Subcutaneous abdominal adipose tissue (tissue), 5 donors: Measurements from ENCODE around the gene C22orf42.
"Not testable (repeated sequence)": the region's sequence is repeated elsewhere in the genome, so short reads cannot be mapped to it uniquely, and the experiment has no call there.

Experiments used
- H3K27ac ChIP-seq: one replicate; pipeline ENCODE4 v1.7.0; 2013; ENCODE audit warnings: low read depth, mild to moderate bottlenecking, inconsistent platforms, low read length, moderate library complexity
- H3K27me3 ChIP-seq, 5 donors: one replicate each; pipeline ENCODE4 v1.7.0; 2013; ENCODE audit warnings: low read length in 5 of 5, inconsistent platforms in 1 of 5; ENCODE audit not compliant: control insufficient read depth in 5 of 5, insufficient read depth in 4 of 5
- H3K36me3 ChIP-seq, 5 donors: one replicate each; pipeline ENCODE4 v1.7.0; 2013; ENCODE audit warnings: low read length in 5 of 5; ENCODE audit not compliant: control insufficient read depth in 5 of 5, insufficient read depth in 5 of 5
- H3K4me1 ChIP-seq, 5 donors: one replicate each; pipeline ENCODE4 v1.7.0; 2013; ENCODE audit warnings: low read length in 5 of 5, mild to moderate bottlenecking in 3 of 5, moderate library complexity in 1 of 5; ENCODE audit not compliant: control insufficient read depth in 5 of 5, insufficient read depth in 5 of 5
- H3K4me3 ChIP-seq, 5 donors: one replicate each; pipeline ENCODE4 v1.7.0; 2013; ENCODE audit warnings: low read length in 5 of 5, low read depth in 1 of 5
- H3K9ac ChIP-seq, 5 donors: one replicate each; pipeline ENCODE4 v1.7.0; 2013; ENCODE audit warnings: low read length in 5 of 5, mild to moderate bottlenecking in 4 of 5, moderate library complexity in 3 of 5
- H3K9me3 ChIP-seq, 5 donors: one replicate each; pipeline ENCODE4 v1.7.0; 2013; ENCODE audit warnings: low read length in 5 of 5; ENCODE audit not compliant: control insufficient read depth in 5 of 5
- donor health status: healthy.
- donor health status: healthy.
- donor health status: healthy.
- donor health status: healthy.
- donor health status: healthy.

The C22orf42 gene

DNA sequence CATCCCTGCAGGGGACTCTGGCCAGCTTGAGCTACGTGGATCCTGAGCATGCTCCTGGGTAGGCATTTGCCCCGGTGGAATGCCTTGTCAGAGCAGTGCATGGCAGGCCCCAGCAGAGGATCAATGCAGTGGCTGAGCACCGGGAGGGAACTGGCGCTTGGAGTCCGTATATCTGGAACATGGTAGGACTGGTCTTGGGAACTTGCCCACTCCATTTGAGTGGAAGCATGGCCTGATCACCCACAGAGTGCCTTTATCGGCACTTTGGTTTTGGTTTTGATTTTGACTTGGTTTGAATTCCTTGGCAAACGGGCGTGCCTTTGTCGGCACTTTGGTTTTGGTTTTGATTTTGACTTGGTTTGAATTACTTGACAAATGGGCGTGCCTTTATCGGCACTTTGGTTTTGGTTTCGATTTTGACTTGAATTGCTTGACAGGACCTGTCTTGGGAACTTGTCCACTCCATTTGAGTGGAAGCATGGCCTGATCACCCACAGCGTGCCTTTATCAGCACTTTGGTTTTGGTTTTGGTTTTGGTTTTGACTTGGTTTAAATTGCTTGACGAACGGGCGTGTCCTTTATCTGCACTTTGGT lies 21.3 kb downstream of the C22orf42 start:
- not testable (repeated sequence) for H3K9me3 ChIP-seq, H3K27me3 ChIP-seq, H3K9ac ChIP-seq, H3K4me1 ChIP-seq, H3K36me3 ChIP-seq, H3K27ac ChIP-seq
- peak overlapping the region; percentile 52 to 72 (median 59) for H3K4me3 ChIP-seq

DNA sequence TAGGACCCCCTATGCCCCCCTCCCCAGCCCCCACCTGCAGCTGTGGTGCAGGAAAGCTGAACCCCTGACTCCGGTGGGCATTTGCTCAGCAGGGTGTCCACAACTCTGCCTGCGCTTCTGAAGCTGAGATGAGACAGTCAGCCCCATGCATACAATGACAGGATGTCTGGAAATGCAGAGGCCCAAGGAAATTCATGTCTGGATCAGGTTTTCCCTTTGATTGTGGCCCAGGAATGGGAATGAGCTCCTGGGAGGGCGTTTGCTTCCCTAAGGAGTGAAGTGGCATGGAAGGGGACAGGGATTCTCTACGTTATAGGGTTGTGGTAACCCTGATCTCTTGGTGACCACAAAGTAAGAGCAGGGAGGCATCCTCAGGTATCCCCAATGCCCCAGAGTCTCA lies 22.2 kb downstream of the C22orf42 start:
- not testable (repeated sequence) for H3K27ac ChIP-seq, H3K27me3 ChIP-seq, H3K4me3 ChIP-seq, H3K9me3 ChIP-seq, H3K36me3 ChIP-seq, H3K9ac ChIP-seq, H3K4me1 ChIP-seq

DNA sequence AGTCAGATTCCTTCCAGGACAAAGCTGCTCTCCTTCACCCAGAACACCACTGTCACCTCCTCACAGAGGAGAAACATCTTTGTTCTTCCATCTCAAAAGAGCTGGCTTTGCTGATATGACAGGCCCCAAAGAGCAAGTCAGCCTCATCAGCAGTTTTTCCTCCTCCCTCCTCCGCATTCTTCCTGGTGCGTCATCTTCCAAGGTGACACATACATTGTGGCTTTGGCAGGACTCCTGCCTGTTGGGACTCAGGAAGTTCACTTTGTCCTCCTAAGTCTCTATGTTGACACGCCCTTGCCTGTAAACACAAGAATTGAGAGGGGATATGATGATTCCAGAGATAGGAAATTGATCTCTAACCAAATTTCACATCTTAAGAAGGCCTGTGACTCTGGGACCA lies 23.1 kb downstream of the C22orf42 start:
- H3K9me3 ChIP-seq, H3K4me1 ChIP-seq, H3K36me3 ChIP-seq, H3K4me3 ChIP-seq, H3K27ac ChIP-seq, H3K9ac ChIP-seq, H3K27me3 ChIP-seq: not testable (repeated sequence)

DNA sequence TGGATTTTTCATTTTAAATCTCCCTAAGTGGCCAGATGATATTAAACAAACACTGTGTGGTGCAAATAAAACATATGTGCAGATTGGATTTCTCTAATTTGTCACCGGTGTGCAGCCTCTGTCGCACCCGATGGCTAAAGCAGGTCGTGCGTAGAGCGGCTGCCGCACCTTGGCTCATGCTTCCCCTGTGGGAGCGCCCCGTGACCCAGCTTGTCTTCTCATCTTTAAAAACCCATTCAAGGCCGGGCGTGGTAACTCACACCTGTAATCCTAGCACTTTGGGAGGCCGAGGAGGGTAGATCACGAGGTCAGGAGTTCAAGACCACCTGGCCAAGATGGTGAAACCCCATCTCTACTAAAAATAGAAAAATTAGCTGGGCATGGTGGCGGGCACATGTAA lies 24.3 kb downstream of the C22orf42 start:
- H3K27ac ChIP-seq, H3K27me3 ChIP-seq, H3K36me3 ChIP-seq, H3K9ac ChIP-seq, H3K9me3 ChIP-seq, H3K4me3 ChIP-seq, H3K4me1 ChIP-seq: not testable (repeated sequence)

DNA sequence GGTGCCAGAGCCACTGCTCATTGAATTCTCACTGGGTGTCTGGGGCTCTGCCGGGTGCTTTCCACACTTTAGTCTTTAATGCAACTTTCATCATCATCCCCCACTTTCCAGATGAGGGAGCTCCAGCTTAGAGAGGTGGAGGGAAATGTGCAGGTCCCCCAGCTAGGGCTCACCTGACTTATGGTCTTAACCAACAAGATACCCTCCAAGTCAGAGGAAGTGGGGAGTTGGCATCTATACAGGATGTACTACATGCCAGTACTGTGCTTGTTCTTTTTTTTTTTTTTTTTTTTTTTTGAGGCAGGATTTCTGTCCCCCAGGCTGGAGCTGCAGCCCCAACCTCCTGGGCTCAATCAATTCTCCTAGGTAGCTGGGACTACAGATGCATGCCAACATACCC lies 26.3 kb downstream of the C22orf42 start:
- Histone ChIP-seq H3K27me3 (peaks cover 0 to 7% (median 0%) of the 10 kb centered on the region in 5 donors), H3K36me3 (no peaks in the 10 kb centered on the region), H3K27ac (no peak overlapping the region), H3K4me3 (no peak overlapping the region), H3K9ac (no peak overlapping the region), H3K9me3 (peaks cover 0 to 2% (median 0%) of the 10 kb centered on the region in 5 donors), H3K4me1 (peaks cover 0 to 6% (median 0%) of the 10 kb centered on the region in 5 donors)

DNA sequence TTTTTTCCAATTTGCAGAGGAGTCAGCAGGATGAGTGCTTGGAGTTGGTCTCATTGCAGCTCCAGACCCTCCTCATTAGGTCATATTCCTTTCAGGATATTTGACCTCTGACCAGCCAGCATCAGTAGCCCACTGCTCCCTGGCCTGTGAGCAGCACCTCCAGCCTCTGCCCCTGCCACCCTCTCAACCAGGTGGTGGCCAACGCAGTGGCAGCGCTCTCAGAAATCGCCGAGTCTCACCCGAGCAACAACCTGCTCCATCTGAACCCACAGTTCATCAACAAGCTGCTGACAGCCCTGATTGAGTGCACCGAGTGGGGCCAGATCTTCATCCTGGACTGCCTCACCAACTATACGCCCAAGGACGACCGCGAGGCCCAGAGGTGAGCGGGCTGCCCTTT lies 27.0 kb downstream of the C22orf42 start:
- no peaks in the 10 kb centered on the region for H3K36me3 ChIP-seq
- H3K9ac ChIP-seq, result no peak overlapping the region
- H3K4me1 ChIP-seq, result peaks cover 0 to under 1% (median 0%) of the 10 kb centered on the region in 5 donors
- peaks cover 0 to 2% (median 0%) of the 10 kb centered on the region in 5 donors for H3K9me3 ChIP-seq
- no peak overlapping the region for H3K27ac ChIP-seq
- no peak overlapping the region for H3K4me3 ChIP-seq
- H3K27me3 ChIP-seq, result peaks cover 0 to 7% (median 0%) of the 10 kb centered on the region in 5 donors

DNA sequence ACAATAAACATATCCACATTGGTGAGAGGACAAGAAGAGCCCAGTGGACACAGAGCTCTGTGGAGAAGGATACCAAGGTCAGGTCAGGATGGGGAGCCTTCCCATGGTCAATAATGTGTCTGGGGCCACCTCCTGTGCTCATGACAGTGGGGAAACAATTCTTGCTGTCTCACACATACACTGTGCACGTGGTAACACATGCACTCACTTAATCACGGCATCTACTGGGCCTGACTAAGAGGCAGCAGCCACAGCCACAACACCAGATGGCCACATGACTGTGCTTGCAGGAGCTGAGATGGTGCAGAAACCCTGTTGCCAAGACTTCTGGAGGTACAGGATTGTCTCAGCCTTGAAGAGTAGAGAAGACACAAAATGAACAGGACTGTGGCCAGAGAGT lies 28.6 kb downstream of the C22orf42 start:
- Histone ChIP-seq H3K27ac (no peak overlapping the region), H3K27me3 (peaks cover 0 to 7% (median 0%) of the 10 kb centered on the region in 5 donors), H3K4me1 (no peaks in the 10 kb centered on the region), H3K9ac (no peak overlapping the region), H3K4me3 (no peak overlapping the region), H3K36me3 (no peaks in the 10 kb centered on the region), H3K9me3 (peaks cover 0 to 2% (median 0%) of the 10 kb centered on the region in 5 donors)

DNA sequence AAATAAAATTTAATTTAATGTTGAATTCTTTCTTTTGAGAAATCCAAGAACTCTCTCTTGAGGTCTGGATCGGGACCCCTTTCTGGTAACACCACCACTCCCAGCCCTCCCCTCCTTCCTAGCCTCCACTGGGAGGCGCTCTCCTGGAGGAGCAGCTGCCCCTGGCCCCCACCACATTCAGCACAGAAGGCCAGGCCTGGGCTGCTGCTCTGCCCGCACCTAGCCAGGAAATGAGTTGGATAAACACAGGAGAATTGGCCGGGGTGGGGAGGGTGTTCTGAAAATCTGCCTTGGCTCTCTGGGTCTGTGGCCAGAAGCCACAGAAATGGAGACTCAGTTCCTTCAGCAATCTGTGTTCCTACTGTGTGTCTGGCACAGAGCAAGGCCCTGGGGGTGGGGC lies 31.2 kb downstream of the C22orf42 start:
- H3K9me3 ChIP-seq, result peaks cover 0 to 2% (median 0%) of the 10 kb centered on the region in 5 donors
- no peak overlapping the region for H3K4me3 ChIP-seq
- H3K9ac ChIP-seq, result no peak overlapping the region
- H3K27ac ChIP-seq, result no peak overlapping the region
- no peaks in the 10 kb centered on the region for H3K4me1 ChIP-seq
- H3K36me3 ChIP-seq, result no peaks in the 10 kb centered on the region
- H3K27me3 ChIP-seq, result peaks cover 0 to 3% (median 0%) of the 10 kb centered on the region in 5 donors

DNA sequence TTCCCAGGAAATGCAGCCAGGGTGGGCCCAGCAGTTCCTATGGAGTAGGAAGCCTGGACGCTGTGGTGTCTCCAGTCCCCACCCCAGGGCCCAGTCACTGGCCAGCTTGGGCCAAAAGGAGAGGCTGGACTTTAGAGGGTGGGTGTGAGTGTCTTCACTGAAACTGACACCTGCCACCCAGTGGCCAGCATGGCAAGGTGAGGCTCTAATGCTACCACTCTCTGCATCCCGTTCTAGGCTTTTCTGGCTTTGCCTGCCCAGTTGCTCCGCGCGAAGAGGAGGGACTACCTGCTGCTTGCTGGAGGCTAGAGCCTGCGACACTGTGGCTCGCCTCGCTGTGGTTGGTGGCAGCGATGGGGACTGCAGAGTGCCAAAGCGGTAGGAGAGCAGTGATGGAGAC lies 35.4 kb downstream of the C22orf42 start:
- peaks cover 0 to 3% (median 0%) of the 10 kb centered on the region in 5 donors for H3K27me3 ChIP-seq
- no peaks in the 10 kb centered on the region for H3K9me3 ChIP-seq
- no peaks in the 10 kb centered on the region for H3K4me1 ChIP-seq
- no peak overlapping the region for H3K4me3 ChIP-seq
- H3K9ac ChIP-seq, result no peak overlapping the region
- no peak overlapping the region for H3K27ac ChIP-seq
- no peaks in the 10 kb centered on the region for H3K36me3 ChIP-seq

DNA sequence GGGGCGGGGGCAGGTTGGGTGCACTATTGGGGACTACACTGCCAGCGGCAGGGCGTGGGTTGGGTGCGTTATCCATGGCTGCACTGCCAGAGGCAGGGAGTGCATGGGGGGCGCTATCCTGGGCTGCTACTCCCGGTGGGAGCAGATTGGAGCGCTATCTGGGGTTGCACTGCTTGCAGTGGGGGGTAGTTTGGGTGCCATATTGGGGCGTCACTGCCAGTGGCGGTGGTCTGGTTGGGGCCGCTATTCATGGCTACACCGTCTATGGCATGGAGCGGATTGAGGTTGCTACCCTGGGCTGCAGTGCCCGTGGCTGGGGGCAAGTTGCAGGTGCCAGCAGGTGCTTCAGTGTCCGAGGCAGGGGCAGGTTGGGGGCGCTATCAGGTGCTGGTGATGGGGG lies 36.2 kb downstream of the C22orf42 start:
- H3K9me3 ChIP-seq, result no peaks in the 10 kb centered on the region

DNA sequence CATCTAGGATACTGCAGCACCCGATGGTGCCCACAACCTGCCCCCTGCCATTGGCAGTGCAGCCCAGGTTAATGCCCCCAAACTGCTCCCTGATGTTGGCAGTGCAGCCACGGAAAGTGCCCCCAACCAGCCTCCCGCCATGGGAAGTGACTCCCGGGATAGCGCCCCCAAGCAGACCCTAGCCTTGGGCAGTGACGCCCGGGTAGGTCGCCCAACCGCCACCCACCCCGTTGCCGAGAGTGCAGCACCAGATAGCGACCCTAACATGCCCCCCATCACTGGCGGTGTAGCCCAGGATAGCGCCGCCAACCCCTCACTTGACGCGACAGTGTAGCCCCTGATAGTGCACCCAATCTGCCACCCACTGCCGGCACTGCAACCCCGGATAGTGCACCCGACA lies 38.5 kb downstream of the C22orf42 start:
- no peak overlapping the region for H3K9ac ChIP-seq
- no peaks in the 10 kb centered on the region for H3K36me3 ChIP-seq
- H3K4me3 ChIP-seq, result no peak overlapping the region
- peaks cover 0 to 3% (median 0%) of the 10 kb centered on the region in 5 donors for H3K27me3 ChIP-seq
- H3K9me3 ChIP-seq, result no peaks in the 10 kb centered on the region
- no peaks in the 10 kb centered on the region for H3K4me1 ChIP-seq
- no peak overlapping the region for H3K27ac ChIP-seq

More for the DNA sequence above, 36.2 kb downstream of the C22orf42 start:
- H3K9ac ChIP-seq, result no peak overlapping the region
- H3K27me3 ChIP-seq, result peaks cover 0 to 3% (median 0%) of the 10 kb centered on the region in 5 donors
- no peaks in the 10 kb centered on the region for H3K4me1 ChIP-seq
- no peak overlapping the region for H3K27ac ChIP-seq
- no peaks in the 10 kb centered on the region for H3K36me3 ChIP-seq
- H3K4me3 ChIP-seq, result no peak overlapping the region
